GM12864 (cell line): ENCODE results near the gene ZNF431.

Experiments used
- DNase-seq: peaks from one replicate; pipeline ENCODE4 v3.0.0-alpha.2; 2011; ENCODE audit warnings: low read depth
- H3K4me3 ChIP-seq: 2 replicates; pipeline ENCODE4 v1.5.1; 2011; ENCODE audit warnings: mild to moderate bottlenecking, low read depth, low read length, control low read depth
- TF ChIP-seq, protein P1 (sequence below): IDR thresholded peaks from 2 replicates; pipeline ENCODE4 v1.5.1; 2011; ENCODE audit warnings: low read depth, mild to moderate bottlenecking, moderate library complexity, low read length, control low read depth, inconsistent platforms; ENCODE audit errors: missing control alignments

The ZNF431 gene

DNA sequence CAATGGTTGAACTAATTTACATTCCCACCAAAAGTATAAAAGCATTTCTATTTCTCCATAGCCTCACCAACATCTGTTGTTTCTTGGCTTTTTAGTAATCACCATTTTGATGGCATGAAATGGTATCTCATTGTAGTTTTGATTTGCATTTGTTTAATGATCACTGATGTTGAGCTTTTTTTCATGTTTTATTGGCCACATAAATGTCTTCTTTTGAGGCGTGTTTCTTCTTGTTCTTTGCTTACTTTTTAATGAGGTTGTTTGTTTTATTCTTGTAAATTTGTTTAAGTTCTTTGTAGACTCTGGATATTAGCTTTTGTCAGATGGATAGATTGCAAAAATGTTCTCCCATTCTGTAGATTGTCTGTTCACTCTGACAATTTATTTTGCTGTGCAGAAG lies 31.7 kb upstream of the ZNF431 start:
- no peak for DNase-seq
- H3K4me3 ChIP-seq: no peak overlapping the region
- TF ChIP-seq, protein P1, sequence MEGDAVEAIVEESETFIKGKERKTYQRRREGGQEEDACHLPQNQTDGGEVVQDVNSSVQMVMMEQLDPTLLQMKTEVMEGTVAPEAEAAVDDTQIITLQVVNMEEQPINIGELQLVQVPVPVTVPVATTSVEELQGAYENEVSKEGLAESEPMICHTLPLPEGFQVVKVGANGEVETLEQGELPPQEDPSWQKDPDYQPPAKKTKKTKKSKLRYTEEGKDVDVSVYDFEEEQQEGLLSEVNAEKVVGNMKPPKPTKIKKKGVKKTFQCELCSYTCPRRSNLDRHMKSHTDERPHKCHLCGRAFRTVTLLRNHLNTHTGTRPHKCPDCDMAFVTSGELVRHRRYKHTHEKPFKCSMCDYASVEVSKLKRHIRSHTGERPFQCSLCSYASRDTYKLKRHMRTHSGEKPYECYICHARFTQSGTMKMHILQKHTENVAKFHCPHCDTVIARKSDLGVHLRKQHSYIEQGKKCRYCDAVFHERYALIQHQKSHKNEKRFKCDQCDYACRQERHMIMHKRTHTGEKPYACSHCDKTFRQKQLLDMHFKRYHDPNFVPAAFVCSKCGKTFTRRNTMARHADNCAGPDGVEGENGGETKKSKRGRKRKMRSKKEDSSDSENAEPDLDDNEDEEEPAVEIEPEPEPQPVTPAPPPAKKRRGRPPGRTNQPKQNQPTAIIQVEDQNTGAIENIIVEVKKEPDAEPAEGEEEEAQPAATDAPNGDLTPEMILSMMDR: no peak

DNA sequence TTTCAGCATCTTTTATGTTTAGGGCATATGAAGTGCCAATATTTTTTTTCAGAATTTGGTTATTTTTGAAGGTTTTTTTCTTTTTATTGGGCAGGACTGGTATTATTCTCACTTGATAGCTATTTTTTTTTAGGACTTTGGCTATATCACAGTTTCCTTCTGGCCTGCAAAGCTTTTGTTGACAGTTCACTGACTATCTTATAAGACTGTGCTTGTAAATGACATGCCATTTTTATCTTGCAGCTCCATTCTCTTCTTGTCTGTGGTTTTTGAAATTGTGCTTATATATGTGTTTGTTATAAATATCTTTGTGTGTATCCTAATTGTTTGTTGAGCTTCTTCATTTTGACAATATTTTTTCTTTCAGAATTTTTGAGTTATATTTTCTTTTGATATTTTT lies 26.4 kb upstream of the ZNF431 start:
- H3K4me3 ChIP-seq: no peak overlapping the region
- DNase-seq: no peak
- TF ChIP-seq, protein P1: no peak

DNA sequence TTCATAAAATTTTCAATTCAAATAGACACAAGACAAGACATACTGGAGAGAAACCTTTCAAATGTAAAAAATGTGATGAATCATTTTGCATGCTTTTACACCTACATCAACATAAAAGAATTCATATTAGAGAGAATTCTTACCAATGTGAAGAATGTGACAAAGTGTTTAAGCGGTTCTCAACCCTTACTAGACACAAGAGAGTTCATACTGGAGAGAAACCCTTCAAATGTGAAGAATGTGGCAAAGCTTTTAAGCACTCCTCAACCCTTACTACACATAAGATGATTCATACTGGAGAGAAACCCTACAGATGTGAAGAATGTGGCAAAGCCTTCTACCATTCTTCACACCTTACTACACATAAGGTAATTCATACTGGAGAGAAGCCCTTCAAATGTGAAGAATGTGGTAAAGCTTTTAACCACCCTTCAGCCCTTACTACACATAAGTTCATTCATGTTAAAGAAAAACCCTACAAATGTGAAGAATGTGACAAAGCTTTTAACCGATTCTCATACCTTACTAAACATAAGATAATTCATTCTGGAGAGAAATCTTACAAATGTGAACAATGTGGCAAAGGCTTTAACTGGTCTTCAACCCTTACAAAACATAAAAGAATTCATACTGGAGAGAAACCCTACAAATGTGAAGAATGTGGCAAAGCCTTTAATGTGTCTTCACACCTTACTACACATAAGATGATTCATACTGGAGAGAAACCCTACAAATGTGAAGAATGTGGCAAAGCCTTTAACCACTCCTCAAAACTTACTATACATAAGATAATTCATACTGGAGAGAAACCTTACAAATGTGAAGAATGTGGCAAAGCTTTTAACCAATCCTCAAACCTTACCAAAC lies 24.6 kb upstream of the ZNF431 start:
- no peak for DNase-seq
- TF ChIP-seq, protein P1: no peak
- no peak overlapping the region for H3K4me3 ChIP-seq

DNA sequence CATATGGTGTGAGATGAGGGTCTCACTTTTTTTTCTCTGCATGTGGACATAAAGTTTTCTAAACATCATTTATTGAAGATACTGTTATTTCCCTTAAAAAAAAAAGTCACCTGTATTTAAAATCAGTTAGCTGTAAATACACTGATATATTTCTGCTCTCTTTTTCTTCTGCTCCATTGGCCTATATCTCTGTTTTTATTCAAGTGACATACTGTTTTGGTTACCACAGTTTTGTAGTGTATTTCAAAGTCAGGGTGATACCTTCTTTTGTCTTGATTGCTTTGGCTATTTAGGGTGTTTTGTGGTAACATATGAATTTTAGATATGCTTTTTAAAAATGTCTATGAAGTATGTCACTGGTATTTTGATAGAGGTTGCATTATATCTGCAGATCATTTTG lies 15.8 kb upstream of the ZNF431 start:
- TF ChIP-seq, protein P1: no peak
- H3K4me3 ChIP-seq: no peak overlapping the region
- no peak for DNase-seq

DNA sequence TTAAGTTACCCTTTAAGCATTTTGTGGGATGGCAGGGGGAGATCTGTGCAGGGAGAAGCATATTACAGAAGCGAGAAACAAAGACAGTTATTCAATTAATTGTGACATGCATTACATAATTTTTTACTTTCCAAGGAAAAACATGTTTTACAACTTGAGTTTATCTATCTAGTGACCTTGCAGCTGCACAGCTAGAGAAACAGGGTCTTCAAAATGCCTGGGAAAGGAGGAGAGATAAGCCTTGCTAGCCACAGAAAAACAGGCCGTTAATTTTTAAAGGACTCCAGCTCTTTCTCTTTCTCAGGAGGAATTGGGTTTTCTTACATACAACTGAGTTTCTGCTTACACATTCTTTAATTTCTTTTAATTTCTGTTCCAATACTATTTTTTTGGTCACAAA lies 14.8 kb upstream of the ZNF431 start:
- TF ChIP-seq, protein P1: no peak
- H3K4me3 ChIP-seq: no peak overlapping the region
- no peak for DNase-seq

DNA sequence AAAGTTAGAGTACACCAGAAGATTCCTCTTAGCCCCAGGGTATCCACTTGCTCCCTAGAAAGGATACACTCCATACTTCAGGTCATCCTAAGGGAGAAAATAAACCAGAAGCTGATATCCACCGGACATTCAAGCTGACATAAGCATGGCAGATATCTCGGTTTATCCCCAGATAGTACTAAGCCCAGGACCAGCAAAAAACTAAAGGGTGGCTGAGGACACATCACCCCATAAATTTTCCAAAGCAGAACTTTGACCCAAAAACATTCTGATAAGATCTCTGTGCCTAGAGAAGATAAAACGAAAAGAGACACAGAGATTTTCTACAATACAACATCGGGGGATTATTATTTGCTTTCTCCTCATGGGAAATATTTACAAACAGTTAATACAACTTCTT lies 13.9 kb upstream of the ZNF431 start:
- no peak overlapping the region for H3K4me3 ChIP-seq
- no peak for DNase-seq
- TF ChIP-seq, protein P1: no peak
